Common myeloid progenitor, CD34-positive (primary cell): Measurements from ENCODE around the gene BACH1.
A peak's percentile ranks its signal among the peaks of the same experiment; 100 is the strongest.

ENCODE experiments used
- CTCF ChIA-PET: fragments of 350-600 bp; sonication (Branson Sonifier 250); formaldehyde crosslinking; loops from one replicate; lab custom pipeline; 2021; ENCODE audit warnings: antibody characterized with exemption; lab: Charles Lee
- POLR2A ChIA-PET: fragments of 350-600 bp; sonication (Branson Sonifier 250); formaldehyde crosslinking; loops from one replicate; lab custom pipeline; 2021; ENCODE audit warnings: antibody characterized with exemption; lab: Charles Lee
- DNase-seq, 3 donors: peaks; one replicate each; pipeline versions ENCODE4 v3.0.0 to v3.0.0-alpha.2; 2013
- H3K27ac ChIP-seq, 2 experiments: 1 replicate in 1 of 2; 2 replicates in 1 of 2; pipeline ENCODE4 v1.7.0; 2013; ENCODE audit warnings: inconsistent platforms in 2 of 2, low read length in 2 of 2, mild to moderate bottlenecking in 2 of 2, low read depth in 1 of 2, moderate library complexity in 1 of 2; ENCODE audit not compliant: severe bottlenecking in 2 of 2, insufficient read depth in 1 of 2, poor library complexity in 1 of 2
- H3K27me3 ChIP-seq, 5 experiments: replicated peaks in 2 of 5; 1 replicate in 3 of 5; 2 replicates in 2 of 5; pipeline versions ENCODE4 v1.6.1 to v1.7.0; 2013; ENCODE audit warnings: low read length in 4 of 5, mild to moderate bottlenecking in 2 of 5, moderate library complexity in 2 of 5, inconsistent platforms in 1 of 5; ENCODE audit not compliant: insufficient read depth in 5 of 5, control insufficient read depth in 4 of 5
- H3K36me3 ChIP-seq, 4 experiments: 1 replicate in 2 of 4; 2 replicates in 2 of 4; pipeline versions ENCODE4 v1.6.1 to v1.7.0; 2013; ENCODE audit warnings: low read length in 3 of 4, control low read depth in 1 of 4, mild to moderate bottlenecking in 1 of 4; ENCODE audit not compliant: control insufficient read depth in 4 of 4, insufficient read depth in 4 of 4
- H3K4me1 ChIP-seq, 4 experiments: 1 replicate in 3 of 4; 2 replicates in 1 of 4; pipeline versions ENCODE4 v1.6.1 to v1.7.1; 2013; ENCODE audit warnings: low read length in 3 of 4, mild to moderate bottlenecking in 3 of 4, control low read depth in 1 of 4, inconsistent platforms in 1 of 4, moderate library complexity in 1 of 4; ENCODE audit not compliant: control insufficient read depth in 4 of 4, insufficient read depth in 4 of 4; ENCODE audit errors: control extremely low read depth in 1 of 4
- H3K4me3 ChIP-seq, 7 experiments: 1 replicate in 4 of 7; 2 replicates in 3 of 7; pipeline versions ENCODE4 v1.5.1 to v1.7.0; 2013; ENCODE audit warnings: mild to moderate bottlenecking in 7 of 7, low read length in 6 of 7, moderate library complexity in 6 of 7, inconsistent platforms in 2 of 7, low read depth in 2 of 7, control low read depth in 1 of 7; ENCODE audit not compliant: insufficient read depth in 4 of 7, control insufficient read depth in 1 of 7; ENCODE audit errors: extremely low read depth in 1 of 7
- H3K9me3 ChIP-seq, 5 experiments: 1 replicate in 4 of 5; 2 replicates in 1 of 5; pipeline versions ENCODE4 v1.6.1 to v1.7.1; 2013; ENCODE audit warnings: low read length in 4 of 5, mild to moderate bottlenecking in 2 of 5, inconsistent platforms in 1 of 5, low read depth in 1 of 5, moderate library complexity in 1 of 5; ENCODE audit not compliant: control insufficient read depth in 4 of 5, insufficient read depth in 2 of 5; ENCODE audit errors: control extremely low read depth in 1 of 5
- WGBS: methylation state at CpG from one replicate; pipeline ENCODE4 v1.1.5; 2013; ENCODE audit not compliant: insufficient coverage; 5-methylcytosine and 5-hydroxymethylcytosine counted together

The BACH1 gene

GRCh38 chr21:29289317-29289716 is 9.4 kb upstream of the BACH1 start:
- ChIA-PET POLR2A (interaction anchor here (0.7 kb wide), 1 partner anchor 9 kb away, joined by 3 read pairs; the partner anchor contains the start of gene BACH1), CTCF (interaction anchor here (1.3 to 1.6 kb wide), 3 partner anchors 11 to 26 kb away, joined by 3 to 6 read pairs (median 5); no protein-coding TSS in a partner anchor)

GRCh38 chr21:29290240-29290639 is 8.5 kb upstream of the BACH1 start:
- Histone ChIP-seq H3K4me1 (peaks cover 5 to 17% (median 8%) of the 10 kb centered on the region in 4 experiments), H3K36me3 (no peaks in the 10 kb centered on the region), H3K27me3 (no peaks in the 10 kb centered on the region), H3K4me3 (no peak overlapping the region), H3K9me3 (no peaks in the 10 kb centered on the region), H3K27ac (no peak overlapping the region)
- CTCF ChIA-PET: interaction anchor here (0.8 to 1.7 kb wide), 6 partner anchors 9 to 58 kb away, joined by 3 to 6 read pairs (median 4); no protein-coding TSS in a partner anchor
- DNase-seq: no peak
- POLR2A ChIA-PET: interaction anchor here (0.7 kb wide), 1 partner anchor 125 kb away, joined by 3 read pairs; no protein-coding TSS in a partner anchor
- 83% methylated on average over 1 of the region's 1 CpG for WGBS

More at GRCh38 chr21:29289317-29289716, 9.4 kb upstream of the BACH1 start:
- WGBS: 73% methylated on average over 3 of the region's 4 CpGs
- H3K9me3 ChIP-seq: no peaks in the 10 kb centered on the region
- peaks cover 4 to 17% (median 7%) of the 10 kb centered on the region in 4 experiments for H3K4me1 ChIP-seq
- no peak overlapping the region for H3K27ac ChIP-seq
- no peaks in the 10 kb centered on the region for H3K36me3 ChIP-seq
- no peak overlapping the region for H3K4me3 ChIP-seq
- H3K27me3 ChIP-seq: no peaks in the 10 kb centered on the region
- no peak for DNase-seq

GRCh38 chr21:29293495-29293894 is 5.2 kb upstream of the BACH1 start:
- ChIA-PET CTCF (interaction anchor here (0.7 to 1.3 kb wide), 2 partner anchors 24 to 38 kb away, joined by 3 read pairs; no protein-coding TSS in a partner anchor), POLR2A (no interaction called here)

GRCh38 chr21:29295066-29295650 is 3.6 kb upstream of the BACH1 start:
- 100% methylated on average over 7 of the region's 9 CpGs for WGBS
- CTCF ChIA-PET: interaction anchor here (1.3 kb wide), 2 partner anchors 8 to 19 kb away, joined by 3 to 6 read pairs; no protein-coding TSS in a partner anchor
- no peaks in the 10 kb centered on the region for H3K27me3 ChIP-seq

More at GRCh38 chr21:29293495-29293894, 5.2 kb upstream of the BACH1 start:
- WGBS: 93% methylated on average over 2 of the region's 2 CpGs
- peaks cover 3 to 8% (median 7%) of the 10 kb centered on the region in 4 experiments for H3K4me1 ChIP-seq
- H3K9me3 ChIP-seq: no peaks in the 10 kb centered on the region
- peak; percentile 24 to 69 (median 59) for DNase-seq
- H3K27ac ChIP-seq: no peak overlapping the region
- no peaks in the 10 kb centered on the region for H3K36me3 ChIP-seq
- H3K4me3 ChIP-seq: no peak overlapping the region
- no peaks in the 10 kb centered on the region for H3K27me3 ChIP-seq

GRCh38 chr21:29296446-29296845 is 2.3 kb upstream of the BACH1 start:
- WGBS: 100% methylated on average over 3 of the region's 3 CpGs
- ChIA-PET POLR2A (no interaction called here), CTCF (interaction anchor here (1.3 to 1.4 kb wide), 3 partner anchors 10 to 58 kb away, joined by 3 to 6 read pairs (median 4); no protein-coding TSS in a partner anchor)
- H3K4me1 ChIP-seq: peaks cover 20 to 29% (median 23%) of the 10 kb centered on the region in 4 experiments
- H3K9me3 ChIP-seq: no peaks in the 10 kb centered on the region
- no peak overlapping the region for H3K27ac ChIP-seq
- no peak for DNase-seq
- no peaks in the 10 kb centered on the region for H3K36me3 ChIP-seq
- H3K4me3 ChIP-seq: no peak overlapping the region
- no peaks in the 10 kb centered on the region for H3K27me3 ChIP-seq

More at GRCh38 chr21:29295066-29295650, 3.6 kb upstream of the BACH1 start:
- H3K27ac ChIP-seq: no peak overlapping the region
- H3K36me3 ChIP-seq: no peaks in the 10 kb centered on the region
- H3K4me3 ChIP-seq: no peak overlapping the region
- H3K4me1 ChIP-seq: peaks cover 9 to 18% (median 13%) of the 10 kb centered on the region in 4 experiments
- POLR2A ChIA-PET: no interaction called here
- no peak for DNase-seq
- H3K9me3 ChIP-seq: no peaks in the 10 kb centered on the region

GRCh38 chr21:29297483-29298347 is 1.0 kb upstream of the BACH1 start:
- 92% methylated on average over 21 of the region's 27 CpGs for WGBS
- ChIA-PET POLR2A (no interaction called here), CTCF (interaction anchor here (0.8 to 2.5 kb wide), 12 partner anchors 10 to 207 kb away, joined by 3 to 7 read pairs (median 3); no protein-coding TSS in a partner anchor)
- no peak for DNase-seq
- Histone ChIP-seq H3K9me3 (no peaks in the 10 kb centered on the region), H3K4me1 (peaks cover 20 to 37% (median 31%) of the 10 kb centered on the region in 4 experiments), H3K36me3 (no peaks in the 10 kb centered on the region), H3K27me3 (no peaks in the 10 kb centered on the region), H3K4me3 (peak overlapping the region; percentile 31 to 95 (median 81)), H3K27ac (no peak overlapping the region)
